Superior temporal gyrus (tissue), 1 donor: ENCODE measurements around the gene FAM151B.
A peak's percentile ranks its signal among the peaks of the same experiment; 100 is the strongest.
"Not testable (repeated sequence)": the region's sequence is repeated elsewhere in the genome, so short reads cannot be mapped to it uniquely, and the experiment has no call there.

Experiments
- DNase-seq: peaks from one replicate; pipeline ENCODE4 v3.0.0-alpha.2; 2016; ENCODE audit errors: extremely low spot score

Gene FAM151B, protein sequence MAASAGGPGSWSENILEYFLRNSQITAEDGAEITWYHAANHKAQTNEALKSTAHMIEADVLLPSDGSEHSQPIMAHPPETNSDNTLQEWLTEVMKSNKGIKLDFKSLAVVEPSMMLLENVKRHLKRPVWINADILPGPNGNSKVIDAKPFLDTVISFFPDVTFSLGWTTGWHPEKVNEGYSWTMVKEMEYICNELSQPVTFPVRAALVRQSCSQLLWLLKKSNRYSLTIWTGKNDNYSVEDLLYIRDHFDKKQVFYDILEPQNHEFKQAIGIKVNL

DNA sequence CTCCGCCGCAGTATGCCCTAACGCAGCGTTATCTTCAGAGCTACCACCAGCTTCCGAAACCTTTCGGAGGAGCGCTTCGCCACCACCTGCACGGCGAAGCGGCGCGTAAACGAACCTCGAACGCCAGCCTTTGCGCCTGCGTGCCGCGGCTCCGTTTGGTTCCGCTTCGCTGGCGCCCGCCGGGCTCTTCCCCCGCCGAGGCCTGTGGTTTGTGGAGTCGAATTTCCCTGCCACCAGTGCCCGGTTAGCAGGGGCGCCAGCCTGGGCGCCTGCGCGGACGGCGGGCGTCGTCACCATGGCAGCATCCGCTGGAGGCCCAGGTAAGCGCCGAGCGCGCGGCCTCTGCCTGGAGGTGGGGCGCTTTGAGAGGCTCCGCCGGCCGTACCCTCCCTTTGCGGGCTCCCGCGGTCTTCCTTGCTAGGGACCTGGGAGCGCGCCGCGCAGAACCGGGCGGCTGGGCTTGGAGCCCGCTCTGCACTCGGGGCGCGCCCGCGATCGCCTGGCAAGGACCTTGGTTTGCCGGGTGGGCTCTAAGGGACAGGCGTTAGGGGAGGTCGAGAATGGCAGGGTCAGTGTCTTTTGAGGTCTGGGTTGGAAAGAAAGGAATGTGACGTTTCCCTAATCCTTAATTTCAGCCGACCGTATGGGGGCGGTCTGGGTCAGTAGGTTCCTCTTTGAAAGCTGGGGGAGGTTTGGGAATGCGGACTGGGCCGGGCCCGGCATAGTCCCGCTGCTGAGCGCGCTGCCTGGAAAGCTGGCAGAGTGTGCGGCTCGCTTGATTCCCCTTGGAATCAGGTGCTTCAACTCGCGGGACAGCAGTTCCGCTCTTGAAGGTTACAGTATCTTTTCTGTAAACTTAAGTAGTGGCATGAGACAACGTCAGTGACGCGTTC lies at the start of gene FAM151B:
TSS of gene FAM151B (plus strand) at position 272 of the 893 bp plus-strand sequence. CDS start at position 296, 24 bp downstream.
- DNase-seq = peak; percentile 79

DNA sequence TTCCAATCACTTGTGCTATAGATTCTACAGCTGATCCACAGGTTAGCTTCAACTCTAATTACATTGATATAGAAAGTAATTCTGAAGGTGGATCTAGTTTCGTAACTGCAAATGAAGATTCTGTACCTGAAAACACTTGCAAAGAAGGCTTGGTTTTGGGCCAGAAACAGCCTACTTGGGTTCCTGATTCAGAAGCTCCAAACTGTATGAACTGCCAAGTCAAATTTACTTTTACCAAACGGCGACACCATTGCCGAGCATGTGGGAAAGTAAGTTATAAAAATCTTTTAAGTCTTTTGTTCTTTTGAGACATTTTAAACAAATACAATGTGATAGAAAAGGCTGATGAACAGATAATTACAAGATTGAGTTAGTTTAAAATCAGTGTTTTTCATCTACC lies 49.2 kb upstream of the FAM151B start:
- DNase-seq = no peak

DNA sequence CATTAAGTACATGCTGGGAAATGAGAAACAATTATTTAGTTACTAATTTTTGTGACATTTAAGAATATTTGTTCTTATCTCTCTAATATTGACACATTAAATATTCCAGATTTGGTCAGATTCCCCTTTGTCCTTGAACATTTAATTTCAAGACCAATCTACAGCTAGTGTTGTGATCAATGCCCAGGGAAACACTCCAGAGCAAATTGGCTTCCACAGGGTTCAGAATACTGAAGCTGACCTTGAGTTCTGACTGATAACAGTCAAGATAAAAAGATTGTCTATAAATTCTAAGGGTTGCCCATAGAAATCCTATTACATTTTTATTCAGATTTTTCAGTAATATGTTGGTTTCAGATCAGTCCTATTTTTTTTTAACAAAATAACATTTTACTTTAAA lies 48.7 kb upstream of the FAM151B start:
- DNase-seq = no peak

DNA sequence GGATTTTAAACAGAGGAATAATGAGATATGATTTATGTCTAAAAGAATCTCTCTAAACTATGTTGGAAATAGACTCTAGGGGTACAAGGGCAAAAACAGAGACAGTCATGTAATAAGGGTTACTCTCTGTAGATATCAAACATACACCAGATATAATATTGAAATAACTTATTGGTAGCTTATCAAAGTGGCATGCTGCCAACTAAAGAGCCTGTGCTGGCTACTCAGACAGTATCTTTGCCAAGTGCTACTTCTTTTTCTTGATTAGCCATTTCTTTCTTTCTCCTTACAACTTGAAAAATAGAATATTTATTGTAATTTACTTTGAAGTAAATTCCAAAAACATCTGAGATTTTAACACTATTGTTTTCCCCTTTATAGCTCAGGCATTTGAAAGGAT lies 45.2 kb upstream of the FAM151B start:
- DNase-seq = no peak

DNA sequence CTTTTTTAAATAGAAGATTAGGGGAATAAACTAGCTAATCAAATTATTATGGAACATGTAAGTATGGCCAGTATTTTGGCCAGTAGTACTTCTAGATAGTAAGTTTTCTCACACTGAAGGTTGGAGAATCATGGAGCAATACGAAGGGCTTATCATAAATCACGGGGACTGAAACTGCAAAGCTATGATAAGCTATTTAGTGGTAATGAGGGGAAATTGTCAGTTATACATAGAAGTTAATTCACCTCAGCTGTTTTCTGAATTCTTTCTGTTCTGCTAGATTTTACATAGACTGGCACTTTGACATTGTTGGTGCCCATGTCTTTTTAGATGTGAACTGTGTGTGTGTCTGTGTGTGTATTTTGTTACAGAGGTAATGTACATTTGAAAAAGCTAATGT lies 34.5 kb upstream of the FAM151B start:
- no peak for DNase-seq

DNA sequence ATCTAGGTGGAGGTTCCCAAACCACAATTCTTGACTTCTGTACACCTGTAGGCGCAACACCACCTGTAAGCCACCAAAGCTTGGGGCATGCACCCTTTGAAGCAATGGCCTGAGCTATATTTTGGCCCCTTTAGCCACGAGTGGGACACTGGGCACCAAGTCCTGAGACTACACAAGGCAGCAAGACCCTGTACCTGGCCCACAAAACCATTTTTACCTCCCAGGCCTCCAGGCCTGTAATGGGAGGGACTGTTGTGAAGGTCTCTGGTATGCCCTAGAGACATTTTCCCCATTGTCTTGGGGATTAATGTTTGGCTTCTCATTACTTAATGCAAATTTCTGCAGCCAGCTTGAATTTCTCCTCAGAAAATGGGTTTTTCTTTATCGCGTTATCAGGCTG lies 24.6 kb upstream of the FAM151B start:
- no peak for DNase-seq

DNA sequence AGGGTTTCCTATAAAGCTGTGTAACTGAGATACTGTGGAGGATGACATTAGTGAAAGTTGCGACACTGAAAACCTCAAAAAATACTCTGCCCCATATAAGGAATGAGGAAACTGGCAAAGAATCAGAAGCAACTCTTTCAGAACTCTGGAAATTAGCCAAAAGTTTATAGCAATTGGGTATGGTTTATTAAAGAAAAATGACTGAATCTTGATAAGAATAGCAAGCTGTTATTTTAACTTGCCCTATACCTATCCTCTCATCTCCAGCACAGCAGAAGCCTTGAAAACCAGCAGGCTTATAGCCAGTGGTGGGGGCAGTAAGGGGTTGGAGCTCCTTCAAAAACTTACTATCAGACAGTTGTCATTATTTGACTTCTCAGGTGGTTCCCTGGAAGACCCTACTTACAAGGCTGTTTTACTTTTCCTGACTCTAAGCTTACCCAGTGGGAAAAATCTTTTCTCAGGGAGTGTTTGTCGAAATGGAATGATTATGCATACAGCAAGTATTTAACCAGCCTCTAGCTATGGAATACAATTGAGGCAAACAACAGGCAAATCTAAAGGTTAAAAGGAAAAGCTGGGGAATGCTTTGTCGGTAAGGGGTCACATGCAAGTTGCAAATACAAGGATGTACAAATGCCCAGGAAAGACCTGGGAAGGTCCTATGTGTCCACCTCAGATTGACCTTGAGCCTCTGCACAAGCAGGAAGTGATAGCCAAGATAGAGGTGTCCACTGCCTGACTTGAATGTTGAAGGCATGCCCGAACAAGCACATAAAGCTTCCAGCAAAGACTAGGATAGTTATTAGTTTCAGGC lies 21.0 kb upstream of the FAM151B start:
- DNase-seq = no peak

DNA sequence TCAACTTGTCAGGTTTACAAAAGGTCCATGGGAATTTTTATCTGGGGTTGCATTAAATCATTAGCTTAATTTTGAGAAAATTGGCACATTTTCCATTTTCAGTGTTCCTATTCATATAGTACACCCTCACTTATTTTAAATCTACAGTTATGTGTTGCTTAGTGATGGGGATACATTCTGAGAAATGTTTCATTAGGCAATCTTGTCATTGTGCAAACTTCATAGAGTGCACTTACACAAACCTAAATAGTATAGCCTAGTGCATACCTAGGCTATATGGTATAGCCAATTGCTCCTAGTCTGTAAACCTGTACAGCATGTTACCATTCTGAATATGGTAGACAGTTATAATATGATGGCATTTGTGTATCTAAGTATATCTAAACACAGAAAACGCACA lies 19.8 kb upstream of the FAM151B start:
- no peak for DNase-seq

DNA sequence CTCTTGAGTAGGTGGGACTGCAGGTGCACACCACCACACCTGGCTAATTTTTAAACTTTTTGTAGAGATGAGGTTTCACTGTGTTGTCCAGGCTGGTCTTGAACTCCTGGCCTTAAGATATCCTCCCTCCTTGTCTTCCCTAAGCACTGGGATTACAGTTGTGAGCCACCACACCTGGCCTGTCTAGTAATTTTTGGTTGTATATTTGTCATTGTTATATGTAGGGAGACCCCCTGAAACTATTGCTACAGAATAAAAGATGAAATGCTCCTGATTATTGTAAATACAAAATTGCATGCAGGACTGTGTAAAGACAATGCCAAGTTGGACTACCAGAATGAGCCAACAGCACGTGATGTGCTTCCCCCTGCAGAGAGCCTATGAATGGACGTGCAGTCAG lies 17.3 kb upstream of the FAM151B start:
- not testable (repeated sequence) for DNase-seq

DNA sequence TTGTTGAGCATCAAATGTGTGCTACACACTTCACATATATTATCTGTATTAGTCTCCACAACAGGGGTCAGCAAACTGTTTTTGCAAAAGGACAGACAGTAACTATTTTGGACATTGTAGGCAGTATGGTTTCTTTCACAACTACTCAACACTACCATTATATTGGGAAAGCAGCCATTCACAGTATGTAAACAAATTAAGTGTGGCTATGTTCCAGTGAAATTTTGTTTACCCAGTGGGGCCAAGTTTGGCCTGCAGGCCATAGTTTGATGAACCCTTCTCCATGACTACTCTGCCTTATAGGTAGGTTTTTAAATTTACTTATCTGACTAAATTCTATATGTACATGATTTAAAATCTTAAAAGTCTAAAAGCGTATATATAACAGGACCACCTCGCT lies 13.0 kb upstream of the FAM151B start:
- DNase-seq = no peak

DNA sequence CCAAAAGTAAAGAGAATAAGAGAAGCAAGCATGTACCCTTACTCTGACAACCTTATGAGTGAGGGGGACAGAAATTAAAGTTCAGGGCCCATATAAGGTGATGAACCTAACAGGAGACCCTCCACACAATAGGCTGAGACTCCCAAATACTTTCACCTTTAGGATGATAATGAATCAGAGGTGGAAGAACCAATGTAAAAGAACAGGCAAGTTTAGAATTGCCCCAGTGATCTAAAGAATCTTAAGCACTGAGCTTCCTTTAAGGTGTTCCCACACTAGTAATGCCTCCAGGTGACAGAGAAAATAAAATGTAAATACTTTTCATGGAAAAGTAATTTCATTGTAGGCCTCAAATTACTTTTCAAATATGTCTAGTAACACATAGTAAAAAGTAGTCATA lies 8.2 kb upstream of the FAM151B start:
- DNase-seq = no peak

DNA sequence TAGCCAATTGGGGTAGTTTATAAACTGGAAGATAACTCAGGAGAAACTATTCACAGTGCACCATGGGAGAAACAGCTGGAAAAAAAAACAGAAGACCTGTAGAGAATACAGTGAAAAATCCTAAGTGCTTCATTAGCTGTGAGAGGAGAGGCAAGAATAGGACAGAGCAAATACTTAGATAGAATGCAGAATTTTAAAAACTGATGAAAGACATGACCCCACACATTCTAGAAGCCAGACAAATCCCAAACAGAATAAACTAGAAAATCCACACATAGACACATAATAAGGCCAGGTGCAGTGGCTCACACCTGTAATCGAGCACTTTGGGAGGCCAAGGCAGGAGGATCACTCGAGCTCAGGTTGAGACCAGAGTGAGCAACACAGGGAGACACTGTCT lies 7.5 kb upstream of the FAM151B start:
- no peak for DNase-seq

DNA sequence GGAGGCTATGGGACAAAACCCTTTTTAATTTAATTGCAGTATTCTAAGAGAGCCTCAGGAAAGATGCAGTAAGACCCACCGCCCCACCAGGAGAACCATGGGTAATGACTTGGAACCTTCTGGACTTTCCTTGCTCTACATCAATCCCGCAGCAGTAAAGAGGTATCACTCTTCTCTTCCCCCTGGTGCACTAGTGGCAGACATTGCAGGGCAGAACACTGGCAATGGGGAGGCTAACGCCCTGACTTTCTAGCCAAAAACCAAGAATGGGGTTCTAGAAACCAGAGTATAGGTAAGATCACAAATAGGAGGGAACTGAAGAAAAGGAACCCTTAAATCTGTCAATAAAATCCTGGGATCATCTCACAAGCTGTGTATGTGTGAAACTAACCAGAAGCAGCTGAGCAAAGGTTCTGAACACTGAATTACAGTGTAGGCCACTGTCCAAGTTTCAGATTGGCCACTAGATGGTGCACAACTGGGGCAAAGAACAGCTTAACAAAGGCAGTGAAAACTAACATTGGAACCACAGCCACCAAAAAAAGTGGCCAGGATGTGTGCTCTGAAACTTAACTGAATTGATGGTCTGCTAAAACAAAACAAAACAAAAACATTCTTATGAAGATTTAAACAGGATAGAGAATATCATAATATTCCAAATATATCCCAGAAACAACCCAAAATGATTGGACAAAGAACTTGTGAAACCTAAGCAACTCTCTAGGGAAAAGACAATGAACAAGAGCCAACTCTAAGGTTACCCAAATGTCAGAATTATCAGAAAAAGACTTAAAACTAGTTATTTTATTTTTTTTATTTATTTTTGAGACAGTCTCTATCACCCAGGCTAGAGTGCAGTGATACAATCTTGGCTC lies 6.6 kb upstream of the FAM151B start:
- peak; percentile 46 for DNase-seq

DNA sequence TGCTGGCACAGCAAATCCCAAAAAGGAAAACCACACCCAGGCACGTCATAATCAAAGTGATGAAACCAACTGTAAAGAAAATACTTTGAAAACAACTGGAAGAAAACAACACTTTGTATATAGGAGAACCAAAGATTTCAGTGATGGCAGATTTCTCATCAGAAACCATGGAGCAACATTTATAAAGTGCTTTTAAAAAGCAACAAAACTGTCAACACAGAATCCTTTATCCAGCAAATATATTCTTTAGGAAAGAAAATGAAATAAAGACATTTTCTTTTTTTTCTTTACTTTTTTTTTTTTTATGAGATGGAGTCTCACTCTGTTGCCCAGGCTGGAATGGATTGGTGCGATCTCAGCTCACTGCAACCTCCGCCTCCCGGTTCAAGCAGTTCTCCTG lies 5.3 kb upstream of the FAM151B start:
- no peak for DNase-seq

DNA sequence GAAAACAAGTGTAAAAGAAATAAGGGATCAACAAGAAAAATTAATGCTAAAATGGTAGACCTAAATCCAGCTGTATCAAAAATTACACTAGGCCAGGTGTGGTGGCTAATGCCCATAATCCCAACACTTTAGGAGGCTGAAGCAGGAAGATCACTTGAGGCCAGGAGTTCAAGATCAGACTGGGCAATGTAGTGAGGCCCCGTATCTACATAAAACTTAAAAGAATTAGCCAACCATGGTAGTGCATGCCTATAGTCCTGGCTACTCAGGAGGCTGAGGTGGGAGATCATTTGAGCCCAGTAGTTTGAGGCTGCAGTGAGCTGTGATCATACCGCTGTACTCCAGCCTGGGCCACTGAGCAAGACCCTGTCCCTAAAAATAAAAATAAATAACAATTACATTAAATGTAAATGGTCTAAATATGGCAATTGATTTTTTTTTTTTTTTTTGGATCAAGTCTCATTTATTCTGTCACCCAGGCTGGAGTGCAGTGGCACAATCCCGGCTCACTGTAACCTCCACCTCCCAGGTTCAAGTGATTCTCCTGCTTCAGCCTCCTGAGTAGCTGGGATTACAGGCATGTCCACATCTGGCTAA lies 4.2 kb upstream of the FAM151B start:
- DNase-seq = no peak

DNA sequence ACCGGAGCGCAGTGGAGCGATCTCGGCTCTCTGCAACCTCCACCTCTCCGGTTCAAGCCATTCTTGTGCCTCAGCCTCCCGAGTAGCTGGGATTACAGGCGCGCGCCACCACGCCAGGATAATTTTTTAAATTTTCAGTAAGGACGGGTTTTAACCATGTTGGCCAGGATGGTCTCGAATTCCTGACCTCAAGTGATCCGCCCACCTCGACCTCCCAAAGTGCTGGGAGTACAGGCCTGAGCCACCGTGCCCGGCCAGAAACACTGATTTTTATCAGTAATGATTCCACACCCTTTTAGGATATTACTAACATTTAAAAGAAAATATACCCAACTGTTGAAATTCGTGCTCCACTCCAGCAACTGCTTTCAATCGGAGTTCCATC lies 464 bp upstream of the FAM151B start:
- DNase-seq = no peak

DNA sequence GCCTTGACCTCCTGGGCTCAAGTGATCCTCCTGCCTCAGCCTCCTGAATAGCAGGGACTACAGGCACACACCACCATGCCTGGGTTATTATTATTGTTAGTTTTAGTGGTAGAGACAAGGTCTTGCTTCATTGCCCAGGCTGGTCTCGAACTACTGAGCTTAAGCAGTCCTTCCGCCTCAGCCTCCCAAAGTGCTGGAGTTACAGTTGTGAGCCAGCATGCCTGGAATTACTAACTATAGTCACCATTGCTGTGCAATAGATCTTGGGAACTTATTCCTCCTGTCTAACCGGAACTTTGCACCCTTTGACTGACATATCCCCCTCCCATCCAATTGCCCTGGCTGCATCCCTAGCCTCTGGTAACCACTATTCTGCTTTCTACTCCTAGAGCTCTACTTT lies 3.4 kb downstream of the FAM151B start:
- DNase-seq = no peak

DNA sequence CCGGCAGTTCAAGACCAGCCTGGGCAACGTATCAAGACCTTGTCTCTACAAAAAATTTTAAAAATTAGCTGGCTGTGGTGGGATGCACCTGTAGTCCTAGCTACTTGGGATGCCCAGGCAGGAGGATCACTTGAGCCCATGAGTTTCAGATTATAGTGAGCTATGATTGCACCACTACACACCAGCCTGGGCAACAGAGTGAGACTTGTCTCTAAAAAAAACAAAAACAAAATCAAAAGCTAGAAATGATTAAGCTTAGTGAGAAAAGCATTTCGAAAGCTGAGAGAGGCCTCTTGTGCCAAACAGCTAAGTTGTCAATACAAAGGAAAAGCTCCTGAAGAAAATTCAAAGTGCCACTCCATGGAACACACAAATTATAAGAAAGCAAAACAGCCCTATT lies 4.8 kb downstream of the FAM151B start:
- DNase-seq = no peak

DNA sequence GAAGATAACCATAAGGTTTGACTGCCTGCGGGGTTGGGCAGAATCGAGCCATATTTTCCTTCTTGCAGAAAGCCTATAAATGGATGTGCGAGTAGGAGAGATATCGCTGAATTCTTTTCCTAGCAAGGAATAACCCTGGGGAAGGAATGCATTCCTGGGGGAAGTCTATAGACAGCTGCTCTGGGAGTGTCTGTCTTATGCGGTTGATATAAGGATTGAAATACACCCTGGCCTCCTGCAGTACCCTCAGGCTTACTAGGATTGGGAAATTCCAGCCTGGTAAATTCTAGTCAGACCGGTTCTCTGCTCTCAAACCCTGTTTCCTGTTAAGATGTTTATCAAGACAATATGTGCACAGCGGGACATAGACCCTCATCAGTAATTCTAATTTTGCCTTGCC lies 5.5 kb downstream of the FAM151B start:
- not testable (repeated sequence) for DNase-seq

DNA sequence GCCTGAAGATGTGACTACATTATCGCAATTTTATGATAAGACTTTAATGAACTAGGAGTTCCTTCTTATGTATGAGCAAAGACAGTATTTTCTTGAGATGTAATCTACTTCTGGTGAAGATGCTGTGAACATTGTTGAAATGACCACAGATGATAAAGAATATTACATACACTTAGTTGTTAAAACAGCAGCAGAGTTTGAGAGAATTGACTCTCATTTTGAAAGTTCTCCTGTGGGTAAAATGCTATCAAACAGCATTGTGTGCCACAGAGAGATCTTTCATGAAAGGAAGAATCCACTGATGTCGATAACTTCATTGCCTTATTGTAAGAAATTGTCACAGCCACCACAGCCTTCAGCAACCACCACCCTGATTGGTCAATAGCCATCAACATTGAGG lies 8.0 kb downstream of the FAM151B start:
- no peak for DNase-seq

DNA sequence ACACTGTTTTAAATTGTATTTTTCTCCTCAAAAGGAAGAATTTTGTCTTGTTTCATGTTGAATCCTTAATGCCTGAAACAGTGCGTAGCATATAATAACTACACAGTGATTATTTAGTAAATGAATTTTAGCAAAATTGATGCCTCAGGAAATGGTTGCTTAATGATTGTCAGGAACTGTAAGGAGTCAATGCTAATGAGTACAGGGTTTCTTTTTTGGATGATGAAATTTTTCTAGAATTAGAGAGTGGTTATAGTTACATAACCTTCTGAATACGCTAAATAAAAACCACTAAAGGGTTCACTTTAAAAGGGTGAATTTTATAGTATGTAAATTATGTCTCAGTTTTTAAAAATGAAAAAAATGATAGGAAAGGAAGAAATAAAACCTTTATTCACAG lies 14.9 kb downstream of the FAM151B start:
- DNase-seq = no peak
